Nephron (organoid): ENCODE results near the gene ESYT2.
A peak's percentile ranks its signal among the peaks of the same experiment; 100 is the strongest.
"Not testable (repeated sequence)": the region's sequence is repeated elsewhere in the genome, so short reads cannot be mapped to it uniquely, and the experiment has no call there.

Source experiments
- H3K27ac Mint-ChIP-seq, 3 experiments: 2 replicates each; pipeline ENCODE4 v1.8.0; 2020; ENCODE audit warnings: mixed read lengths in 3 of 3, mild to moderate bottlenecking in 2 of 3, moderate library complexity in 1 of 3
- H3K27me3 Mint-ChIP-seq: 2 replicates; pipeline ENCODE4 v1.8.0; 2021; ENCODE audit warnings: low read depth, mild to moderate bottlenecking, moderate library complexity, mixed read lengths
- H3K36me3 Mint-ChIP-seq: 2 replicates; pipeline ENCODE4 v1.8.0; 2020; ENCODE audit warnings: low read depth, mixed read lengths
- H3K4me1 Mint-ChIP-seq: 2 replicates; pipeline ENCODE4 v1.8.0; 2020; ENCODE audit warnings: mixed read lengths
- H3K4me3 Mint-ChIP-seq, 3 experiments: 2 replicates each; pipeline ENCODE4 v1.8.0; 2020; ENCODE audit warnings: mild to moderate bottlenecking in 3 of 3, mixed read lengths in 3 of 3, moderate library complexity in 2 of 3
- H3K9me3 Mint-ChIP-seq: 2 replicates; pipeline ENCODE4 v1.8.0; 2020; ENCODE audit warnings: mixed read lengths
- CTCF ChIP-seq, 3 experiments: fragments of 200-600 bp; sonication (generic); IDR thresholded peaks; one replicate each; pipeline ENCODE4 v1.5.0; 2021; ENCODE audit warnings: antibody characterized with exemption in 3 of 3; ENCODE audit not compliant: unreplicated experiment in 3 of 3

ESYT2 gene

GRCh38 chr7:158849442-158849767 is 20.1 kb upstream of the ESYT2 start:
- TF ChIP-seq CTCF (IDR thresholded peaks at IDR 0.05; ENCODE audit: unreplicated experiment in 3 of 3): no peak
- H3K27me3 Mint-ChIP-seq: peaks cover 4% of the 10 kb centered on the region
- peaks cover 2% of the 10 kb centered on the region for H3K9me3 Mint-ChIP-seq
- H3K4me3 Mint-ChIP-seq: no peak overlapping the region
- peak overlapping the region; percentile 50 to 86 (median 82) for H3K27ac Mint-ChIP-seq
- no peaks in the 10 kb centered on the region for H3K4me1 Mint-ChIP-seq
- no peaks in the 10 kb centered on the region for H3K36me3 Mint-ChIP-seq

- Mint-ChIP-seq H3K9me3 (peaks cover 7% of the 10 kb centered on the region), H3K27me3 (peaks cover 4% of the 10 kb centered on the region), H3K4me3 (no peak overlapping the region), H3K27ac (no peak overlapping the region), H3K4me1 (peaks cover 9% of the 10 kb centered on the region), H3K36me3 (no peaks in the 10 kb centered on the region)
- TF ChIP-seq CTCF (IDR thresholded peaks at IDR 0.05; ENCODE audit: unreplicated experiment in 3 of 3): no peak
Observed at GRCh38 chr7:158847451-158847866, 18.1 kb upstream of the ESYT2 start.

GRCh38 chr7:158846304-158846703 is 17.0 kb upstream of the ESYT2 start:
- no peak for TF ChIP-seq CTCF (IDR thresholded peaks at IDR 0.05; ENCODE audit: unreplicated experiment in 3 of 3)
- Mint-ChIP-seq H3K27me3 (peaks cover 4% of the 10 kb centered on the region), H3K36me3 (no peaks in the 10 kb centered on the region), H3K27ac (no peak overlapping the region), H3K4me1 (peaks cover 9% of the 10 kb centered on the region), H3K4me3 (no peak overlapping the region), H3K9me3 (peaks cover 7% of the 10 kb centered on the region)

- no peak for TF ChIP-seq CTCF (IDR thresholded peaks at IDR 0.05; ENCODE audit: unreplicated experiment in 3 of 3)
- H3K36me3 Mint-ChIP-seq: no peaks in the 10 kb centered on the region
- H3K9me3 Mint-ChIP-seq: peaks cover 5% of the 10 kb centered on the region
- H3K4me3 Mint-ChIP-seq: no peak overlapping the region
- H3K27ac Mint-ChIP-seq: peak overlapping the region; percentile 75 to 92 (median 85)
- peaks cover 9% of the 10 kb centered on the region for H3K4me1 Mint-ChIP-seq
- H3K27me3 Mint-ChIP-seq: peaks cover 4% of the 10 kb centered on the region
Observed at GRCh38 chr7:158843771-158844170, 14.5 kb upstream of the ESYT2 start.

- Mint-ChIP-seq H3K9me3 (peaks cover 5% of the 10 kb centered on the region), H3K27ac (peak overlapping the region in 1 of 3 experiments; percentile 39), H3K36me3 (no peaks in the 10 kb centered on the region), H3K27me3 (peaks cover 4% of the 10 kb centered on the region), H3K4me3 (no peak overlapping the region), H3K4me1 (peaks cover 9% of the 10 kb centered on the region)
- no peak for TF ChIP-seq CTCF (IDR thresholded peaks at IDR 0.05; ENCODE audit: unreplicated experiment in 3 of 3)
Observed at GRCh38 chr7:158842486-158842885, 13.2 kb upstream of the ESYT2 start.

- H3K27me3 Mint-ChIP-seq: peaks cover 4% of the 10 kb centered on the region
- no peak overlapping the region for H3K4me3 Mint-ChIP-seq
- H3K27ac Mint-ChIP-seq: peak overlapping the region; percentile 29 to 87 (median 47)
- H3K36me3 Mint-ChIP-seq: no peaks in the 10 kb centered on the region
- peaks cover 5% of the 10 kb centered on the region for H3K9me3 Mint-ChIP-seq
- no peak for TF ChIP-seq CTCF (IDR thresholded peaks at IDR 0.05; ENCODE audit: unreplicated experiment in 3 of 3)
- H3K4me1 Mint-ChIP-seq: peaks cover 9% of the 10 kb centered on the region
Observed at GRCh38 chr7:158840604-158841003, 11.3 kb upstream of the ESYT2 start.

GRCh38 chr7:158839177-158839576 is 9.9 kb upstream of the ESYT2 start:
- H3K36me3 Mint-ChIP-seq, H3K27ac Mint-ChIP-seq, H3K27me3 Mint-ChIP-seq, H3K9me3 Mint-ChIP-seq, H3K4me3 Mint-ChIP-seq: not testable (repeated sequence)
- peaks cover 17% of the 10 kb centered on the region for H3K4me1 Mint-ChIP-seq
